Mesodermal cell (in vitro differentiated cells): ENCODE results near the gene HK1.
"Not testable (repeated sequence)": the region's sequence is repeated elsewhere in the genome, so short reads cannot be mapped to it uniquely, and the experiment has no call there.

Source experiments
- H3K27ac ChIP-seq: 2 replicates; pipeline ENCODE4 v1.7.0; 2013; ENCODE audit warnings: mild to moderate bottlenecking, low read depth, low read length, moderate library complexity; ENCODE audit not compliant: severe bottlenecking
- H3K36me3 ChIP-seq: 2 replicates; pipeline ENCODE4 v1.7.1; 2013; ENCODE audit warnings: mild to moderate bottlenecking, low read length, moderate library complexity; ENCODE audit not compliant: control insufficient read depth, insufficient read depth
- H3K4me1 ChIP-seq: one replicate; pipeline ENCODE4 v1.7.1; 2013; ENCODE audit warnings: mild to moderate bottlenecking, low read length; ENCODE audit not compliant: insufficient read depth, control insufficient read depth, poor library complexity, severe bottlenecking
- H3K4me3 ChIP-seq: 2 replicates; pipeline ENCODE4 v1.7.0; 2013; ENCODE audit warnings: low read length, control low read depth, mild to moderate bottlenecking; ENCODE audit not compliant: insufficient read depth, poor library complexity, severe bottlenecking; ENCODE audit errors: extremely low read depth
- H3K9me3 ChIP-seq: 2 replicates; pipeline ENCODE4 v1.7.1; 2013; ENCODE audit warnings: mild to moderate bottlenecking, low read length, moderate library complexity; ENCODE audit not compliant: control insufficient read depth
- WGBS, 2 experiments: methylation state at CpG; one replicate each; pipeline ENCODE4 v1.1.5; 2013; ENCODE audit warnings: missing lambda C conversion rate in 2 of 2; ENCODE audit not compliant: insufficient coverage in 2 of 2; 5-methylcytosine and 5-hydroxymethylcytosine counted together

Gene HK1

DNA sequence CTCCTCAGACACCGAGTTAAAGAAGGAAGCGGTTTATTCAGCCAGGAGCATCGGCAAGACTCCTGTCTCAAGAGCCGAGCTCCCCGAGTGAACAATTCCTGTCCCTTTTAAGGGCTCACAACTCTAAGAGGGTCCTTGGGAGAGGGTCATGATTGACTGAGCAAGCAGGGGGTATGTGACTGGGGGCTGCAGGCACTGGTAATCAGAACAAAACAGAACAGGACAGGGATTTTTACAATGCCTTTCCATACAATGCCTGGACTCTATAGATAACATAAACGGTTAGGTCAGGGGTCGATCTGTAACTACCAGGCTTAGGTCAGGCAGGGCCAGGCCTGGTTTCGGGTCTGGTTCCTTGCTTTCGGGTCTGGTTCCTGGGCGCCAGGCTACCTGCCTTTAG, 30.0 kb downstream of the HK1 start:
- WGBS, 2 experiments: 97 to 100% methylated on average over 4 to 8 of the region's 10 CpGs
- not testable (repeated sequence) for H3K27ac ChIP-seq, H3K36me3 ChIP-seq, H3K9me3 ChIP-seq, H3K4me3 ChIP-seq
- peaks cover 20% of the 10 kb centered on the region for H3K4me1 ChIP-seq

DNA sequence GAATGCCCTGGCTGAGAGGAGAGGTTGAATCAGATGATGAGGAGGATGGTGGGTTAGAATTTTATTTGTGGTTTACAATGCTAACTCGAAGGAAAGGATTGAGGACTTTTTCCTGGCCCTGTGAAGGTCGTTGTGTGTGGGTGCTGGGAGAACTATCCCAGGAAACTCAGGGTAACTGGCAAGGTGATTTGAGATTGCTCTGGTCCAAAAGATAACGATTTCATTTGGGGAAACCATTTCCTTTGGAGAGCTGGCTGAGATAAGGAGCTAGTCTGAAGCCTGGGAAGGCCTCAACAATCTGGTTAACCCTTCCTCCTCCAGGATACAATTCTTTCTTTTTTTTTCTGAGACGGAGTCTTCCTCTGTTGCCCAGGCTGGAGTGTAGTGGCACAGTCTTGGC, 33.0 kb downstream of the HK1 start:
- Histone ChIP-seq H3K36me3 (no peaks in the 10 kb centered on the region), H3K4me3 (no peak overlapping the region), H3K4me1 (peaks cover 33% of the 10 kb centered on the region), H3K9me3 (no peaks in the 10 kb centered on the region), H3K27ac (peak overlapping the region; percentile 57)
- 57 to 61% methylated on average over 4 of the region's 4 CpGs for WGBS, 2 experiments

DNA sequence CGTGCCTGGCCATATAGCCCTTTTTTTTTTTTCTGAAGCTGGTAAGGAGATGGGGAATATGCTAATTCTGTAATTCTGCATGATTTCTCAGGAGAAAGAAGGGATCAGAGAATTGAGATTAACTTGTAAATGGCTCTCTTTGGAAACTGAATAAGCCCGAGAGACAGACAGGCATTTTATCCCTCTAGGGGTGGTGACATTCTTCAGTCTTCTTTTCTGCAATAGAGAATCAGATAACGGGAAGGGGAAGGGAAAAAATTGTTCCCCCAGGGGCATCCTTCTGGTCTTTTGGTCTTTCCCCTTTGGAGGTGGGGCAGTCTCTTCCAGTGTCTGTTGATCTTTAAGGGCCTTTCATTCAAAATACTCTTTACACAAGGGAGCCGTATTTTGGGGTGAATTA, 34.2 kb downstream of the HK1 start:
- no peaks in the 10 kb centered on the region for H3K36me3 ChIP-seq
- 29 to 50% methylated on average over 1 to 2 of the region's 4 CpGs for WGBS, 2 experiments
- H3K4me1 ChIP-seq: peaks cover 46% of the 10 kb centered on the region
- H3K4me3 ChIP-seq: no peak overlapping the region
- peak overlapping the region; percentile 41 for H3K27ac ChIP-seq
- H3K9me3 ChIP-seq: no peaks in the 10 kb centered on the region

DNA sequence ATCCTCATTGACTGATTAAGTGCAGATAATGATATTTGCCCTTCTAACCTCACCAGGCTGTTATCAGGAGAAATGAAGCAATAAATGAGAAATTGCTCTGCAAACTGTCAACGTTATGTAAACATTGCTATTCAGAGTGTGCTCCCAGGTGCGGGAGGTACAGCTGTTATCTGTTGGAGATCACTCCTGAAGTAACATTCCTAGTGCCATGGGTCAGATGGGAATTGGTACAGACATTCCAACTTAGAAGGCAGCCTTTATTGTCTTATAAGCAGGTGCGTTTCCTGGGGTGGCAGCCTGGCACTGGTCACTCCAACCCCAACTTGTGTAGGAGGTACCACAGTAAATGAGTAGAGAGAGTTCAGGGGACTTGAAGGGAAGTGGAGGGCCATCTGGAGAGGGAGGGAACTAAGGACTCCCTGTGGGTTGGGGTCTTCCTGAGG, 36.8 kb downstream of the HK1 start:
- no peaks in the 10 kb centered on the region for H3K9me3 ChIP-seq
- 95 to 97% methylated on average over 3 of the region's 3 CpGs for WGBS, 2 experiments
- no peak overlapping the region for H3K4me3 ChIP-seq
- H3K36me3 ChIP-seq: peaks cover 2% of the 10 kb centered on the region
- H3K27ac ChIP-seq: peak overlapping the region; percentile 91
- H3K4me1 ChIP-seq: peaks cover 53% of the 10 kb centered on the region

DNA sequence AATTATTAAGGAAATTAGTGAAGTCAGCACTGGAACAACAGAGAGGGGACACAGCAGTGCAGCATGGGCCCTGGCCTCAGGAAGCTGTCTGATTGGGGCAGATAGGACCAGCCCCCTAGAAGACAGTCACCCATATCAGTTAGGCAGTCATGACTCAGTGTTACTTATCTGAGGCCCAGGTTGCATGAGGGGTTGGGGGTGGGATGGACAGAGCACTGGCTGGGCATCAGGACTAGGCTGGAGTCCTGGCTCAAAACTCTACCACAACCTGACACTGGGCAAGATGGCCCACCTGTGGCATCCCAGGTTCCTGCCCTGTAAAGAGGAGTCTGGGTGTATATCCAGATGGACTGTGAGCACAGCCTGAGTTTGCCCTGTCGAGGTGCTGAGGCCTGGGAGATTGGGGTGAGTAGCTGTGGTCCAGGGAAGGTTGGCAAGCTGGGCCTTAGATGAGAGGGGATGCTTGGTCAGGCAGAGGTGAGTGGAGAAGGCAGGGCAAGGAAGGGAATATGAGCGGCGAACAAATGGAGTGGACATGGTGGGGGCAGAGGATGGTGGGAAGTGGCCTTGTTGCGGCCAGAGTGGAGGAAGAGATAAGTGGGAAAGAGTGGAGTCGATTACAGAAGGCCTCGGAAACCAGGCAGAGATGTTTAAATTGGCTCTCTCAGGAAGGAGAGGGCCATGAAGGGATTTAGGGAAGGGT, 37.5 kb downstream of the HK1 start:
- H3K27ac ChIP-seq: peak overlapping the region; percentile 91
- H3K9me3 ChIP-seq: no peaks in the 10 kb centered on the region
- peaks cover 57% of the 10 kb centered on the region for H3K4me1 ChIP-seq
- H3K4me3 ChIP-seq: no peak overlapping the region
- H3K36me3 ChIP-seq: peaks cover 7% of the 10 kb centered on the region
- 93 to 94% methylated on average over 6 of the region's 6 CpGs for WGBS, 2 experiments

DNA sequence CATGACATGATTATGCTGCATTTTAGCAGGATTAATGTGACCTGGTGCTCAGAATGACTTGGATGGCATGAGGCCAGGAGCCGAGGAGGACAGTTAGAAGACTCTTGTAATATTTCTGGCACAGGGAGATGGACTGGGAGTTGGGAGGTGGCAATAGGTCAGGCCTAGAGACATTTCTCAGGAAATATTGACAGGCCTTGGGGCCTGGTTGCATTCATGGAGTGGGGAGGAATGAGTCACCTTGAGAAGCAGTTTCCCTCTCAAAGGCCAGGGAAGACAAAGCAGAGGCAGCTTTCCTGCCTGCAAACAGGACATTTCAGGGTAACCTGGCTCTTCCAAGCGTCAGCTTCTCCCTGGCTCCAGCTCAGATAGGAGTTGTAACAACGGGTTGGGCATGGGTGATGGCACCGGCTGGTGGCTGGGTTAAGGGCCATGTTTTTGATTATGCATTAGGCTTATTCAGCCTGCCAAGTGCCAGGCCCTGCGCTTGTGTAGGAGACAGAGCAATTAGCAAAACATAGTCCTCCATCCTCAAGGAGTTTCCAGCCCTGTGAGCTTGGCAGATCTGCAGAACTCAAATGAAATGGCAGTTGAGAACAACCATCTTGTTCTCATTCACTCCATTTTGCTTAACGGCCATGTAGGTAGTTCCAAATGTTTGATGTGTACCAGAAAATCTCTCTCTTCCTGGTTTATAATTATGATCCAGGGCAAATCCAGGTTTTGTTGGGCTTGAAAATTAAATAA, 38.2 kb downstream of the HK1 start:
- WGBS, 2 experiments: 88 to 91% methylated on average over 3 to 5 of the region's 6 CpGs
- Histone ChIP-seq H3K4me3 (no peak overlapping the region), H3K9me3 (no peaks in the 10 kb centered on the region), H3K27ac (peak overlapping the region; percentile 91), H3K36me3 (peaks cover 14% of the 10 kb centered on the region), H3K4me1 (peaks cover 54% of the 10 kb centered on the region)

DNA sequence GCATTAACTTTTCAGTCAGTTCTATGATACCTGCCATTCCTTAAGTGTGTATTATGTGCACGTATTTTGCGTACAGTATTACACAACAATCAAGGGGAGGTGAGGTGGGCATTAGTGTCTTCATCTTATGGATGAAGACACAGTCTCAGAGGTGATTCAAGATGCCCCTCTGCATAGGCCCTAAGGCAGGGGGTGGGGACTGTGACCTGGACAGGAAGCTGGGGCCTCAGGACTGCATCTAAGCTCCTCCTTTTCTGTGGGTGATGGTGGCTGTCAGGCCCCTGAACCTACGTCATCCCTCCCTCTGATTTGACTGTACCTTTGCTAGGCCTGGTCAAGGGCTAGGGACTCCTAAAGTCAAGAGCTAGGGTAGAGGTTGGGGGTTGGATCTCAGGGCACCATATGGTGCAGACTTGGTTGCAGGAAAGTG, 38.9 kb downstream of the HK1 start:
- Histone ChIP-seq H3K4me3 (no peak overlapping the region), H3K27ac (peak overlapping the region; percentile 91), H3K36me3 (peaks cover 15% of the 10 kb centered on the region), H3K9me3 (no peaks in the 10 kb centered on the region), H3K4me1 (peaks cover 56% of the 10 kb centered on the region)
- 89% methylated on average over 2 of the region's 3 CpGs; no CpG with 5 or more reads in 1 of the 2 experiments for WGBS, 2 experiments

DNA sequence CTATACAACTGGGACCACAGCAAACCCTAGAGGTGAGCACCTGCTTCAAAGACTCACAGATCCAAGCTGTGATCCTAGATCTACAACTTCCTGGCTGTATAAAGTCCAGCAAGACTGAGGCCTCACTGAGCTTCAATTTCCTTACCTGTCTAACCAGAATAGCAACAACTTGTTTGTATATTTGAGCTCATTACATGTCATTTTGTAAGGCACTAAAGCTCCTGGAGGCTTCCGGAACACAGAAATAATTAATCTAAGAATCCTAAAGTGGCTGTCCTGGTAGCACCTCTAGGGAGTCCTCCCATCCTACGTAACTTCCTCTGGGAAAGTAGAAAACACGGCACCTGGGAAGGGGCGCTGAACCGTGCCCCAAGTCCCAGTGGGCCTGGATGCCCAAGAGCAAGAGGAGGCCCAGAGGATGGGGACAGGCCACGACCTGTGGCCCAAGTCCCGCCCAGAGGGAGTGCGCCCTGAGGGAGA, 39.4 kb downstream of the HK1 start:
- Histone ChIP-seq H3K36me3 (peaks cover 15% of the 10 kb centered on the region), H3K4me1 (peaks cover 53% of the 10 kb centered on the region), H3K27ac (peak overlapping the region; percentile 91), H3K4me3 (peak overlapping the region; percentile 87), H3K9me3 (no peaks in the 10 kb centered on the region)
- WGBS, 2 experiments: 66 to 76% methylated on average over 7 to 8 of the region's 8 CpGs

DNA sequence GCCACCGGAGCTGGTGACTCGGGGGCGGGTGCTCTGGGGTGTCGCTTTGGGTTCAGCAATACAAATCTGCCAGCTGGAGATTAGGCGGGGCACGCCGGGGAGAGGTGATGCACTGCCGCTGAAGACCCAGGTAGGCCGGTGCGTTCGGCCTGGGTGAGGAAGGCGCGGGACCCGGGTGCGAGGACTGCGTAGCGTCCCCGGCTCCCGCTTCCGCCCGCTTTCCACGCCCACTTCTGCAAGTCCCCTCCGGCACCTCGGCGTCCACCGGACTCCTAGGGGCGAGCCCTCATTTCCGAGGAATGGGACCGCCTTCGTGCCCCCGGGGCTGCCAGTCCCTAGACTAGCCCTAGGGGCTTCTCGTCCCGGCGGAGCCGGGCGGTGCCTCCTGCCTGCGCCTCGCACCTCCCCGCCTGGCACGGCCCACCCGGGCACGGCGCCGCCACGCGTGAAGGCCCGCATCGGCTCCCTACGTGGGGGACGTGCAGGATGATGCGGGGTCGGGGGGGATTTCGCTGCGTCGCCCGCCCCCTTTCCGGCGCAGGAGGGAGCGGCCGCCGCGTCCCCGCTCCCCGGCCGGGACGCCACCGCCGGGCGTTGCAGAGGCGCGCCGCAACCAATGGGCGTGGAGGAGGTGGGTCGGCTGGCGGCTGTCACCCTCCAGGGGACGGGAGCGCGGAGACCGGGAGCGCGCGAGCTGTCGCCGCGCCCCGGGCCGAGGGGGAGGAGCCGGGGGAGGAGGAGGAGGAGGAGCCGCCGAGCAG, 40.0 kb downstream of the HK1 start:
- no peaks in the 10 kb centered on the region for H3K9me3 ChIP-seq
- WGBS, 2 experiments: 6 to 11% methylated on average over 34 to 48 of the region's 90 CpGs
- peaks cover 15% of the 10 kb centered on the region for H3K36me3 ChIP-seq
- H3K4me1 ChIP-seq: peaks cover 48% of the 10 kb centered on the region
- peak overlapping the region; percentile 30 for H3K27ac ChIP-seq
- H3K4me3 ChIP-seq: peak overlapping the region; percentile 87

DNA sequence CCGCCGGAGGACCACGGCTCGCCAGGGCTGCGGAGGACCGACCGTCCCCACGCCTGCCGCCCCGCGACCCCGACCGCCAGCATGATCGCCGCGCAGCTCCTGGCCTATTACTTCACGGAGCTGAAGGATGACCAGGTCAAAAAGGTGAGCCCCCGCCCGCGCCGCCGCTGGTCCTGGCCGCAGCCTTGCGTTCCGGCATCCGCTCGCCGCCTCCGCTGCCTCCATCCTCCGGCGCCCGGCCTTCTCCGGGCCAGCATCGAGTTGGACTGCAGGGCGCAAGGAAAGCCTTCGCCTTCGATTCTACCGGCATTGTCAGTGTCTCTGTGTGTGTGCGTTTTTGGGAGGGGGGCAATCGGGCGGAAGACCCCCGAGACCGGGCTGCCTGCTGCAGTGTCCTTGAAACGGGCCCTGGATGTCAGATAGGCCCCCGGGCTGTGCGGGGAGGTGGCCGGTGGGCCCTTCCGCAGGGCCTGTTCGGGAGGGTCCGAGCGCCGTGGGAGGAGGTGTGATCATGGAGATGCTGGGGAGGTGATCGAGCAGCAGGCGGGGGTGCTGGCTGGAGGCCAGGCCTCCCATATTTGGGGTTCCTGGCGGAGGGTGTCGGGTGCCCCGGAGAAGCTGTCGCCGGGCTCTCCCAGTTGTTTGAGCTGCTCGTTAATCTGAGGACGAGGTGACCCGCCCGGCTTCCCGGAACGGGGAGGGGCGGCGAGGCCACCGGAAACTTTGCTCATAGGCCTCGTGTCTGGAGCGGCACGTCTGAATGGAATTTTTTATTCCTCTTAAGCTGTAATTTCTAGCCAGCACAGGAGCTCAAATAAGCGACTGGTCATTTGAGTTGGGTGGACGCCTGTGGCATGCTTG, 40.8 kb downstream of the HK1 start:
- H3K4me1 ChIP-seq: peaks cover 55% of the 10 kb centered on the region
- no peaks in the 10 kb centered on the region for H3K9me3 ChIP-seq
- H3K27ac ChIP-seq: peak overlapping the region; percentile 53
- WGBS, 2 experiments: 0 to 2% methylated on average over 55 to 60 of the region's 73 CpGs
- H3K36me3 ChIP-seq: peaks cover 15% of the 10 kb centered on the region
- peak overlapping the region; percentile 87 for H3K4me3 ChIP-seq
